NCI-H446 (cell line): Measurements from ENCODE around the gene CPVL.
"Not testable (repeated sequence)": the region's sequence is repeated elsewhere in the genome, so short reads cannot be mapped to it uniquely, and the experiment has no call there.

ENCODE experiments used
- DNase-seq, 2 experiments: peaks; one replicate each; lab custom pipeline; 2025; lab: John Stamatoyannopoulos, UW

The CPVL gene

DNA sequence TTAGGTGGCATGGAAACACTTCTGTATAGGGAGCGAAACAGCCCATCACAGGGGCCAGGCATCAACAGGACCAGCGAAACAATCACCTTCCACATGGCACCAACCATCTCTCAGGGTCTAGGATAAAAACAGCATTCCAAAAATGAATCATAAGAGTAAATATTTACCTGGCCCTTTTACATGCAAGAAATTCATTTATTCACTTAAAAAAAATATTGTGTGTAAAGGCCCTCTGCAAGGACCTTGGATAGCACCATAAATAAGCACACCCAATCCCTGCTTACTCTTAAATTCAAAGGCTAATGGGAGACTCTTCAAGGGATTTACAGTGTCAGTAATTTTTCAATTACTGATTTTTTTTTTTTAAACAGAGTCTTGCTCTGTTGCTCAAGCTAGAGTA is 25.4 kb downstream of the CPVL start:
- no peak for DNase-seq

DNA sequence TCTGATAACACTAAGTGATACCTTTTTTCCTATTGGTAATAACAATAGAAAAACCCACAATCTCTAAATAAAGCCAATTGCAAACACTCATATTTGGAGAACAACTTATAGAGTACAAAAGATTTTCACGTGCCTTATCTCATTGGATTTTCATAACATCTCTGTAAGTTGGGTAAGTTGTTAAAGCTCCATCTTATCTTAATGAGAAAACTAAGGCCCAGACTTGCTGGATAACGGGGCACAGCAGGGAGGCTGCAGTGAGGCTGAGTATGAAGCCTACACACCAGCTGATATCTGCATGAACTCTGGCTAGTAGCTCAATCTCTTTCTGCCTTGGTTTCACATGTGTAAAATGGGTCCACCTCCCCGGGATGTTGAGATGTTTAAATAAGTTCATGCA is 26.8 kb downstream of the CPVL start:
- DNase-seq = no peak

DNA sequence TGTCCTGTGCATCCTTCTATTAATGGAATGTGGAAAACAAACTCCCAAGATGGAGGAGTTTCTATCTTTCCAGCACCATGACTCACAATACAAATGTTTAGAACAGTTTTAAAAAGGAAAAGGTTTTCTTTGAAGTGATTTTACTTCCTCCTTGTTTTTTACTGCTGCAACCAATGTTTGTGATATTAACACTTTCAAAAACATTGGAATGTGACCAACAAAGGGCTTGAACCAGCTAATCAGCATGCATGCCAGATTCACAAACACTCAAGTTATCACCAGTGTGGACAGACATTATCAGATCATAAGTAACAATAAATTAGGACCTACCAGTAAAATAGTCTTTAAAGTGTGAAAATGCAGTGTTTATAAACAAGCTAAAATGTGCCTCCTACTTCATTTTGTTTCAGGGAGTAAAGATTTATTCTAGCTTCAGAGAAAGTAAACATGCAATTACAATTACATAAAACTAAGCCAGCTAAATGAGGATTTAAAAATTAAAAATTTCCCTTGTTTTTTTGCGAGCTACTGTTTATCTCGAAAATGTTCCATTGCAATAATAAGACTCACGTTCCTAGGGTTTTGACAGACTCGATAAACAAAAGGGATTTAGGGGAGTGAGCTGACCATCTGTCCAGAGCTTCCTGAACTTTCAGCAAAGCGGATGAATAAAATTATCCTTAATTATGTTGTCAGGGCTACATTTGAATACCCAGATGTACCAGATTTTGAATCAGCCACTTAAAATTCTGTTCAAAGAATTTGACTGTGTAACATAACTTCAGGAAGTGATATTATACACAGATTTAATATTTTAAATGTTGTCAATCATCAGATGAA is 29.8 kb downstream of the CPVL start:
- DNase-seq = no peak

DNA sequence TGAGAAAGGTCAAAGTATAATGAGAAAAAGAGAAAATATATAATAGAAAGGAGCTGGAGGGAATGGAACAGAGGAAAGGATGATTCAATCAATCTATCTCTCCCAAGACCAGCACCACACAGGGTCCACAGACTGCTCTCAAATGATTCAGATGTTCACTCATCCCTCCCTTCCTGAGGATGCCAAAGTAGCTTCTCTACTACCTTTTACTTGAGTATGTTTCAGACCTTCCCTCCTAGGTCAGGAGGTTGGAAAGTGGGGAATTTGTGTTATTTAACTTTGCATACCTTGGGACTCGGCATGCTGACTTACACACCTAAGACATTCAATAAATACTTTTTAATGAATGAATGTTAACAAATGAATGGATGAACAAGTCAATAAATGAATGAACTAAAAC is 30.6 kb downstream of the CPVL start:
- DNase-seq = no peak

DNA sequence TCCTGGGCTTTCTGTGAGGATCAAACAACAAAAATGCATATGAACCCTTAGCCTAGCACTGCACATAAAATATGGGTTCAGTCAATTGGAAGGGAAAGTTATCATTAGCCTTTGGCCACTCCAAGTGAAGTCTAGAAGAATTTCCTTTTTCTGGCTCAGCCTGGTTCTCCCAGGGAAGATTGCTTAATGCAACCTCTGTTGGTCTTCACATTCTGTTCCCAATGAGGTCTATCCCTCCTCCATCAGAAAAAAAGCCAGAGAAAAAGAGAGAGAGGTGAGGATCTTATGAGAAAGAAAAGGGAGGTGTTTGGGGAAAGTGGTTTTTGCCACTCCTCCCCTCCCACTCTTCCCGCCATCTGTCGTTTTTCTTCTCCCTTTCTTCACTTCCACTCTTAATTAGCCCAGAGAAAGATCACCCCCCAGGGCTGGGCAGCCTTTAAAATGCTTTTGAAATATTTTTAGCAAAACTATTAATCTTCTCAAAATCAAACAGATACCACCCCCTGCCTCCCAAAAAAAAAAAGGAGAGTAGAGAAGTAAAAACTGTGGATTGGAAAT is 31.1 kb downstream of the CPVL start:
- DNase-seq = no peak

DNA sequence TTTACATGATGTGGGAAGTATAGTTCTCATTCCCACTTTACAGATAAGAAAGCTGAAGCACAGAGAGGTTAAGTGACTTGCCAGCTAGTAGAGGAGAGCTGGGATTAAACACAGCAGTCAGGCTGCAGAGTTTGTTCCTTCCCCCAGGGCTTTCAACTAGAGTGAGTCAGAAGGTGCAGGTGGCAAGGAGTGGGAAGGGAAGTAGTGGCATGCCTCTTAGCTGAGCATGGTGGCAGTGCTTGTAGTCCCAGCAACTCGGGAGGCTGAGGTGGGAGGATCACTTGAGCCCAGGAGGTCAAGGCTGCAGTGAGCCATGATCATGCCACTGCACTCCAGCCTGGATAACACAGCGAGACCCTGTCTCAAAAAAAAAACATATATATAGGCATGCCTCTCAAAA is 32.1 kb downstream of the CPVL start:
- DNase-seq = not testable (repeated sequence)

DNA sequence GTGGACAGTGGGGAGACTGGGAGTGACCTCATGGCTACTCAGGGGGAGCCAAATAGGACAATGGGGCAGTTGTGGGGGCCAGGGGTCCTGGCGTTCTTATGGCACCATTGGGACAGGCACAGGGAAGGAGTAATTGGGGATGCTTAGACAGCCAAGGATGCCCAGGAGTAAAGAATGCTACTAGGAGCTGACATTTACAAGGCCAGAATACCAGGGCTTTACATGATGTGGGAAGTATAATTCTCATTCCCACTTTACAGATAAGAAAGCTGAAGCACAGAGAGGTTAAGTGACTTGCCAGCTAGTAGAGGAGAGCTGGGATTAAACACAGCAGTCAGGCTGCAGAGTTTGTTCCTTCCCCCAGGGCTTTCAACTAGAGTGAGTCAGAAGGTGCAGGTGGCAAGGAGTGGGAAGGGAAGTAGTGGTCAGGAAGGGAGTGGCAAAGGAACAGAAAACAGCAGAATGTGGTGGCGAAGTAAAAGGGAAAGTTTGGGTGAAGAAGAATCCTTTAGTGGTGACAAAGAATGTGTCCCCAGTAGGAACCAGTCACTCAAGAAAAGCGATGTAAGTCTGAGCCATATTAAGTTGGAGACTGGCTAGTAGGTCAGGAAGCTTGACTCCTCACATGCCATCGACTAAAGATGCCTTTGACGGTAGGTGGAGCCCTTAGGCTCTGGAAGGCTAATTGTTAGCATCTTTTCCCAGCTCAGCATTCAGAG is 32.8 kb downstream of the CPVL start:
- DNase-seq = no peak

DNA sequence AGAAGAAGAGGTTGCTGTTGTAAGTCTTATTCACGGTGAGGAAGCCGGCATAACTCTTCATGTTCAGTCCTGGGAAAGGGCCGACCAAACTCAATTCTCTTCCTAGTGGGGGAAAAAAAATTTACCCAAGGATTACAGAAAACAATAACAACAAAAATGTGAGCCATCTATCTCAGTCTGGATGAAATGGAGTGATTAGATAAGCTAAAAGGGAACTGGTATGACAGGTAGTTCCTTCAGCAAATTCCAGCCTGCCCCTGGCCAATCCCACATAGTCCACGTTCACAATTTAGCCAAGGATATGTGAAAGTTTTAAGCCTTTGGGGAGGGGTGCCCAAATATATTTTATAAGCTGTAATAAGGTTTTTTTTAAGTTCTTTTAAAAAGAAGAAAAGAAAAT is 33.6 kb downstream of the CPVL start:
- DNase-seq = no peak

DNA sequence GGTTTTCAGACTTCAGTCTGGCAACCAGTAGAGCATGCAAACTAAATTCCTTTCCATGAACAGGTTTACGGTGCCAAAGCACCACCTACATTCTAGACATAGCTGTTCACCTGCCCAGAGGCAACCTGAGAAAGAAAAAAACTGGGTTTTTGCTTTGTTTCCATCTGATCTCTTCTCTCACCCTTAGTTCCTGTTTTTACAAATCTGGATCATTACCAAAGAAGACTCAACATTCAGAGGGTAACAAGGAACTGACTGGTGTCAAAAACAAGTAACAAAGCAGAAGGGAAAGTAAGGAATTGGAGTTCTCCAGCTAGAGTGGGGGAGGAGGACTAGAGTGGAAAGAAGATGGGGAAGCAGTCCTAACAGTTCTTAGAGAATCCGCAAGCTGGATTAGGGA is 36.4 kb downstream of the CPVL start:
- DNase-seq = no peak

DNA sequence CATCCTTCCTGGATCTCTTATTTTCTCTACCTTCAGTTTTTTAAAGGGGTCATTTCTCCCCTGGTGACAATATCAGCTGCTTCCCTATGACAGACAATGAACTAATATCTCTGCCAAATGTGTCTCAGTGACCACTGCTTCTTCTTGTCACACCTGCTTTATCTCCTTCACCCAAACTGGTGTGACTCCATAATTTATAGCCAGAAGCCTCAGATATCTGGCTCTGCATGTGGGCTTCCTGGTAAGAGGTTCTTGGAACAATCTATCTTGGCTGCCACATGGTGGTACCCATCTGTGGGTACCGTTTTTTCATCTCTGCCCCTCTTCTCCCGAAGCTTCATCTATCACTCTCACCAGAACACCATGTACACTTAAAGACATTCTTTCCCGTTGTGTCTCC is 37.0 kb downstream of the CPVL start:
- no peak for DNase-seq

DNA sequence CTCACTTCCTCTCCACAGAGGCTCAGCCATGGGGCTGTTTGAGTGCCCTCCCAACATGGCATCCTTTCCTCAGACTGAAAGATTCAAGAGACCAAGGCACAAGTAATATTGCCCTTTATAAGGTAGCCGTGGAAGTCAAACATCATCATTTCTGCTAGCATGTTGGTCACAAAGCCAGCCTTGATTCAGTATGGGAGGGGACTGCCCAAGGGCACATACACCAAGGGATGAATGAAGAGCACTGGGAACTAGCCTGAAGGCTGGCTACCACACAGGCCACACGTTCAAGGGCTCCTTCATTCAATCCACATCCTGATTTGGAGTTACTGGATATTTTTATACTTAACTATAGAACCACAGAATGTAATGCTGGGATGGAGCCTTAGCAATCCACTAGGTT is 39.3 kb downstream of the CPVL start:
- DNase-seq = no peak

DNA sequence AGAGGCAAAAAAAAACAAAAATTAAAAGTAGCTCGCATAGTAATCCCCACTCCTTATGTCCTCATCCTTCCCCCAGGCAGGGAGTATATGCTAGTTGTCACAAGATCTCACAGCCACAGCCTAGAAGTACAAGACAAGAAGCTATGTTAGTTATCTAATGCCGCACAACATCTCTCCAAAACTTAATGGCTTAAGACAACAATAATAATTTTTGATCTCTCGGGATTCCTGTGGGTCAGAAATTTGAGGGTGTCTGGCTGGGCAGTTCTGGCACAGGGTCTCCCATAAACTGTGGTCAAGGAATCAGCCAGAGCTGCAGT is 39.7 kb downstream of the CPVL start:
- DNase-seq = no peak

DNA sequence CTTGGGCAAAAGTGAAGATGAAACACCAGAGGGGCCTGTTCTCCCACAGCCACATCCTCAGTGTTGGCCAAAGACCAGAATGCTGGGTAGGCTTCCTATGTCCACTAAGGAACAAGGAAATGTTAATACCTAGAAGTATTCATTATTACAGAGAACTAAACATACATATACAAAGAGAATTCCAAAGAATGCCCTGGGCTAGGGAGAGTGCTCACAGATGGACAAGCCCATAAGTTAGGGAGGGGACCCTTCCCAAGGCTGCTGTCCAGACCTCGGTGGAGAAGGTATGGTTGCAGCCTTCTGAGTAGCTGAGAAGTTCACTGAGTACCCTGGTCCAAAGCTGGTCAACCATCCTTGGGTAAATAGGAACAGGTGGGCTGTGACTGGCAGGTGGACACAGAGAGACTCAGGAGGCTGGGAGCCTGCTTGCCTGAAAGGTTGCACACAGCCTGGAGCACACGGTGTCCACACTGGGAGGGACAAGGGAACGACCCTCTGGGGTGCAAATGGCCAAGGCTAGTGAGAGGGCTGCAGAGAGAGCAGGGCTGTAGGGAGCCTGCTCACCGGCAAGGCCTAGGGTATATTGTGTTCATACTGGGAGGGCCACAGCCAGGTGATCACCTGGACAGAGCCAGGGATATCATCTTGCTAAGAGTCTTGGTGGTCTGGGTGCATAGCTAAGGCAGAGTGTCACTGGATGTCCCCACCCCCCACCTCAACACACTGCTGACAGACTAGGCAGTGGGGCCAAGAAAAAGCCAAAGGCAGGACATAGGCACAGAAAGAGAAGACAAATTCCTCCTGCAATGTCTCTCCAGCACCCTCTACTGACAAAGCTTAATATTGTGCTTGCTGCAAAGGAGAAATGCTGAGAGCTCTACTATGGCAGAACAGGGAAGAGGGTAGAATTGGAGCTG is 40.3 kb downstream of the CPVL start:
- peak in 1 of 2 experiments; percentile 39 for DNase-seq

DNA sequence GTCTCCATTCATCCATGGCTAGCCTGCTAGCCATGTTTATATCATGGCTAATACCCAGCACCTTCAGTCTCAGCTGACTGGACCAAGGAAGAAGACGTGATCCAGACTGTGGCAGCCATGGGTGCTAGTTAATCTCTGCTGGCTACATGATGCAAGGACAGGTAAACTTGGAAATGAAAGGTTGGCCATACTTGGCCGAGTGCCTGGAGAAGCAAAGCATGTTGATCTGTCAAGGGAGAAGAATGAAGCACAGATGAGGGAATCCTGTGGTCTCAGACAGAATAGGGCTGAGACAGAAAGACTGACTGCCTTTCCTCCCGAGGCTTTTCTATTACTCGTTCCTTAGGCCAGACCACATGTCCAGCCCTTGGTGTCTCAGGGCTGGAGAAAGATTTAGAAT is 41.1 kb downstream of the CPVL start:
- DNase-seq = no peak

DNA sequence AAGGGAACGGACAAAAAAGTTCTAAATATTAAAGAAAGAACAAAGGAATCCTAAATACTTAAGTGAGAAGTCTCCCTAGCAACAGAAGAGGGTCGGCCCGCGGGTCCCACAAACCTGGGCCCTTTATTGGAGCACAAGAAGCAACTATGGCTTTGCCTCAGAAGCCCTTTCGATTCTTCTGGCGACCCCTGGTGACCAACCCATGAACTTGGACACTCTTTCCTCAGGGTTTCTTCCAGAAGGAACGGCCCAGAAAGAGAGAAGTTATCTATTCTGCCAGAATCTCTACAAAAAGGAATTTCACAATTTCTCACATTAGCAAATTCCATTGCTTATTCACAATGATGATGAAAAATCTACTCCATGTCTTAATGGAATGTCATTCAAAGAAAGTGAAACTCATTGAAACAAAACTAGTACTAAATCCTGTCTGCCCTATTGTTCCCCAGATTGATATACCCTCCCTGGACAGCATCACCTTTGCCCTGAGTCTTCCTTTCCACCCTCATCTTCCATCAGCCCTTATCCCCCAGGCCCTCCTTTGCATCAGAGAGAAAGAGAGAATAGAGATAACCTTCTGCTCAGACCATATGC is 43.7 kb downstream of the CPVL start:
- DNase-seq = peak in 1 of 2 experiments; percentile 36

DNA sequence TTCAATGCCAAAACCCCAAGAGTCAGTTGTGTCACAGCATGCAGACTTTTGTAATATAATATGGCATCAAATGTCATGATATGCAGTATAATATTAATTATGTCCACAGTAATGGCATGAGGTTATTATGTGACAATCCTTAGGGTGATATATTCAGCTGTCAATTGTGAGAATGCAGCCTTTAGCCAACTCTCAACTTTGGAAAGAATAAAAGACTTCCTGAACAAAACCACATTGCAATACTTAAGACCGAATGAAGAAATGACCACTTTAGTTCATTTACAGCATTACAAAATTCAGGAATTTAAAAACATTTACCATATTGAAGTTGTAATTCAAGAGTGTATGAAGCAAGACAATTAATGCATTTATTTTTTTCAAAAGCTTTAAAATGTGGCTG is 45.4 kb downstream of the CPVL start:
- DNase-seq = no peak

DNA sequence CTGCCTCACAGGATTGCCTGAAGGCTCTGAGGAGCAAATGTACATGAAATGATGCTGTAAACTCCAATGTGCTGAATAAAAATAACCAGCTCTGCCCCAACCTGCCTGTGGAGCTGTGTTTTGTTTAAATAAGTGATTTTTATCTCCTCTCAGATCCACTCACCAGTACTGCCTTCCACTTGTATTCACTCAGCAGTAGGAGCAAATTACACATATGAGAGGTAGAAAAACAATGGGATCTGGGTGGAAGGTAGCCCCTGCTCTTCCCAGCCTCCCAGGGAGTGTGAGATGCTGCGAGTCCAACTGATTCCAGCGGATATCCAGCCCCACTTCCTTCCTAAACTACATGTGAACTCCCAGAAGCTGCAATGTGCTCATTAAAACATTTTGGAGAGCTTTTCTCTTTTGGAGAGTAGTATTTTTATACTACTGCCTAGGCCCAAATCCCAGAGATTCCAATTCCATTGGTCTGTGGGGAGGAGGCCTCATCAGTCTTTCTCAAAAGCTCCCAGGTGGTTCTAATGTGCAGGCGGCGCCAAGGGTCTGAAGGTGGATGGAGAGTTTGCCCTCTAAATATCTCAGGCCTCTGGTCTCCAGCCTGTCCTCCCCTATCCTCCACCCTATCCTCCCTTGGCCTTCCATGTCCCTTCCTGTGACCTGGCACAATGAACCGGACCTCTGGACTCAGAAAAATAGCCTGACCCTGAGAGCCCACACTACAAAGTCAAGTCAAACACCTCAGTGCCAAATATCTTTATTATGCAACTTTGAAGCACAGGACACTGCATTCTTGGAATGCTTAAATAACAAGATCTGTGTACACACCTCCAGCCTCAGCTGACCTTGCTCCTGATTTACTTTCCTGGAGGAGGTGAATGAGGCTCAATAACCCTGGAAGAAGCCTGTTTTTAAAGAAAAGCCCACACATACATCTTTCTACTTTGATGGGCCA is 46.2 kb downstream of the CPVL start:
- no peak for DNase-seq

DNA sequence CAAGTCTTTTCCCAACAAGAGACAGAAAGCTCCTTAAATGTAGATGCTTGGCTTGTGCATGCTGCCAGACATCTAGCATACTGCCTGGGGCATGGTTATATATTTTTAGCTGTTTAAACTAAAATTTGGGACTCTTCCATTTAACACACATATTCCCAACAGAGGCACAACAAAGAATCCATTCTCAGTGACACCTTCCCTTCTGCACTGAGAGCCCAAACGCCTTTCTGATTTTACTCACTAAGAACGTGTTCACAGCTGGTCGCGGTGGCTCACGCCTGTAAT is 49.9 kb downstream of the CPVL start:
- DNase-seq = no peak

DNA sequence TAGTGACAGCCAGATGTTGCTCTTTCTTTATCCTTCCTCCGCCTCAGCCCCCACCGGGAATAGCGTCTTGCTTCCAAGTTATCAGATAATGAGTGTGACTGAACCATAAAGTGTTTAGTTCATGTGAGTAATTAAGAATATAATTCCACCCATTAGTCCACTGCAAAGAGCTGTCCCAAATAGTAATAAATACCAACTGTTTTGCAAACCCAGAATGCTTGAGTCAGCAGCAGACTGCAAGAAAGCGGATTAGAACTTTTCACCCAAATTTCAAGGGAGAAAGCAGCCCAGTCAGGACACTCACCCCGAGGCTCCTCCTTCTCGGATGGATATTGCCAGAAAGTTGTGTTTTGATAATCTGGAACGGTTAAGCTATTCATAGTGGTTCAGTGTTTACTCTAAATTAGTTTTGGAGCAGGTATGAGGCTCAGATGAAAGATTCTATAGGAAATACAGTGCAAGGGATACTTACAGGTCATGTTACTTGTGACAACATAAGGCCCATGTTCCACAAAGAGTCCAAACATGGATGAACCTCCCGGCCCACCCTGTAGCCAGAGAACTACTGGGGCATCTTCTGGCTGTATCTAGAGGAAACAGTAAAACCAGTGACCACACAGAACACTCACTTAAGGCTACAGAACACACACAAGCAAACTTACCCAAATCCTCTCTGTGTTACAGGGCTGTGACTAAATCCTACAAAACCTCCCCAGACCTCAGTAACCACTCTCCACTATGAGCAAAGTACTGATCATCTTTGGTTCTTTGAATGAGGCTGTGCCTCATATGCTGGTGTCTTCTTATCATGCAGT is 50.5 kb downstream of the CPVL start:
- DNase-seq = no peak

DNA sequence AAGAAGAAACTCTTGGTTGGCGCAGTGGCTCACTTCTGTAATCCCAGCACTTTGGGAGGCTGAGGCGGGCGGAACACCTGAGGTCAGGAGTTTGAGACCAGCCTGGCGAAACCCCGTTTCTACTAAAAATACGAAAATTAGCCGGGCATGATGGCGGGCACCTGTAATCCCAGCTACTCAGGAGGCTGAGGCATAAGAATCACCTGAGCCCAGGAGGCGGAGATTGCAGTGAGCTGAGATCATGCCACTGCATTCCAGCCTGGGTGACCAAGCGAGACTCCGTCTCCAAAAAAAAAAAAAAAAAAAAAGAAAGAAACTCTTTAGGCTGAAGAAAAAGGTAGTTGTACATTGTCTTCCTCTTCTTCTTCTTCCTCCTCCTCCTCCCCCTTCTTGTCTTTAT is 53.2 kb downstream of the CPVL start:
- DNase-seq = not testable (repeated sequence)
